NCI-H1105 treated with DMSO at 0.1 percent for 48 hours (cell line): ENCODE measurements around the gene OR4F6.

ENCODE experiments used
- DNase-seq: peaks from one replicate; lab custom pipeline; 2025; lab: John Stamatoyannopoulos, UW

Gene OR4F6

DNA sequence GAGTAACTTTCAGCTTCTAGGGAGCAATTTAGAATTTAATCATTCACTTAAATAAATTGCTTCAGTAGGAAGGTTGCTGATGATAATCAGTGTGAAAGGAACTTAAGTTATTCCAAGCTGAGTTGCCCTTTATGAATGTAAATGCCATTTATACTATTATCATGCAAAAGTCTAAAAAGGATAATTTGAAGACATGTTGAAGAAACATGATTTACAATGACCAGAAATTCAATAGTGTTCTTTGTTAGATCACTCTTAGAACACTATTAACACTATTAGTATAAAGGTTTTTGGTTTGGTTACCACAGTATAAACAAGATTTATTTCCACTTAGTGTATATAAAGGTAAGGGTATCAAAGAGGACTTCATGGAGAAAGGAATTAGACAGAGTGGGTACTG is 1.6 kb downstream of the OR4F6 start:
- no peak for DNase-seq

DNA sequence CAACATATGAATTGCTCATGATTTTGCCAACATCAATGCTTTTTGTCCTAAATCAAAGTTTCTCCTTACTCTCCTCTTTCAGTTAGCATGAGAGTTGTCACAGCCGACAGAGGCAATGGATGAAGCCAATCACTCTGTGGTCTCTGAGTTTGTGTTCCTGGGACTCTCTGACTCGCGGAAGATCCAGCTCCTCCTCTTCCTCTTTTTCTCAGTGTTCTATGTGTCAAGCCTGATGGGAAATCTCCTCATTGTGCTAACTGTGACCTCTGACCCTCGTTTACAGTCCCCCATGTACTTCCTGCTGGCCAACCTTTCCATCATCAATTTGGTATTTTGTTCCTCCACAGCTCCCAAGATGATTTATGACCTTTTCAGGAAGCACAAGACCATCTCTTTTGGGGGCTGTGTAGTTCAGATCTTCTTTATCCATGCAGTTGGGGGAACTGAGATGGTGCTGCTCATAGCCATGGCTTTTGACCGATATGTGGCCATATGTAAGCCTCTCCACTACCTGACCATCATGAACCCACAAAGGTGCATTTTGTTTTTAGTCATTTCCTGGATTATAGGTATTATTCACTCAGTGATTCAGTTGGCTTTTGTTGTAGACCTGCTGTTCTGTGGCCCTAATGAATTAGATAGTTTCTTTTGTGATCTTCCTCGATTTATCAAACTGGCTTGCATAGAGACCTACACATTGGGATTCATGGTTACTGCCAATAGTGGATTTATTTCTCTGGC is 2.5 kb downstream of the OR4F6 start:
- no peak for DNase-seq

DNA sequence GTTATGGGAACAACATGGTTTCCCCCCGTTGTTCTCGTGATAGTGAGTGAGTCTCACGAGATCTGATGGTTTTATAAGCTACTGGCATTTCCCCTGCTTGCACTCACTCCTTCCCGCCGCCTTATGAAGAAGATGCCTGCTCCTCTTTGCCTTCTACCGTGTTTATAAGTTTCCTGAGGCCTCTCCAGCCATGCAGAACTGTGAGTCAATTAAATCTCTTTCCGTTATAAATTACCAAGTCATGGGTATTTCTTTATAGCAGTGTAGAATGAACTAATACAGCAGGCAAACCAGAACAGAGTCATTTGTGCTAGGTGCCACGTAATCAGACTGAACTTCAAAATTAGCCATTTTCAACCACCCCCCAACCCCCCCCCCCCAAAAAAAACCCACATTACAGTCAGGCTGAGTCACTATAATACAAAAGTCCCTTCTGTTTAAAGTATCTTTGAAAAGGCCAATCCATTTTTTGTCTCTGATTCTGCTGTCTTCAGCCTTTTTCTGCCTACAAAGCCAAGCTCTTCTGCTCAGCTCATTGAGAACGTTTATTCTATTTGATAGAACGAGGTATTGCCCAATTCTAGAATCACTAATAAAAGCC is 4.1 kb downstream of the OR4F6 start:
- DNase-seq = no peak

DNA sequence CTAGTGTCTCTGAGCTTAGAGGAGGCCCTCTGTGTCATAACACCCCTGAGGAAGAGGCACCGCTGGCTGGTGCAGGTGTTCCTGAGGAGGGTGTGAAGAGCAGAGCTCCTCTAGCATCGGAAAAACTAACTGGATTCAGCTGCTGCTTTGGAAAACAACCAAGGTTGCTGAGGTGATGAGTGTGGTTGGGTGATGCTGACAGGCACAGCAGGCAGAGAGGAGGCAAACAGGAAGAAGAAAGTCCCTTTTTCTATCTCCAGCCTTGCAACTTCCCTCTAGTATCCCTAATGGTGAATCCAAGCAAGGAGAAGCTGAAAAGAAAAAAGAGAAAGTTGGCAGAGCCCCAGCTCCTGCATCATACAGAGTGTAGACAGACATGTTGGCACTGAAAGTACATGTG is 4.9 kb downstream of the OR4F6 start:
- no peak for DNase-seq

DNA sequence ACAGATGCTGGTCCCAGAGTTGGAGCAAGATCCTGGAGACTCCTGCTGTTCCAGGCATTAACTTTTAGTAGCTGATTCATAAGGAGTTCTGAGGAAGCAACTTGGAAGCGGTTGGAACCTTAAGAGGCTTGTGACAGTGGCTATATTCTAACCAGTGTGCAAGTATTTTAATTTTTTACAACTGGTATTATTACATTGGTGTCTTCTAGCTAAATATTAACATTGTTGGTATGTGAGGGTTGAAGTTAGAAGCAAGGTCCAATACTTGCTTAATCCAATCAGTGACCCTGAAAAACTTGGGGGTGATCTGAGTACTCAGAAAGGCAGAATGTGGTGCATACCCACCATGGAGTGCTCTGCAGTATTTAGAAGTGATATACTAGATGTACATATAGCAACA is 7.1 kb downstream of the OR4F6 start:
- no peak for DNase-seq

DNA sequence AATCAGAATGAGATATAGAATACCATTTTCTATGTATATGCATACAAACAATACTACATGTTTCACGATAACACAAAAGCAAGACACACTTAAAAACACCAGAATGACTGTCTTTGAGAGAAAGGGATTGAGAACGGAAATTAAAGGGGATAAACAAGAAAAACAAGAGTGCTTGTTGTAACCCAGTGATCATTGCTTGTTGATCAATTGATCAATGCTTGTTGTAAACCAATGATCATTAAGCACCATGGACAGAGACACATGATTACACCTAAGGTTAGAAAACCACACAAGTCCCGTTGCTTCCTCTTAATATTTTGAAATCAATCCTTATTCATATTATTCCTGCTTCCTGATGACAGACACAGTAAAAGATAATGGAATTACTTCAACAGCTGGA is 7.6 kb downstream of the OR4F6 start:
- DNase-seq = no peak

DNA sequence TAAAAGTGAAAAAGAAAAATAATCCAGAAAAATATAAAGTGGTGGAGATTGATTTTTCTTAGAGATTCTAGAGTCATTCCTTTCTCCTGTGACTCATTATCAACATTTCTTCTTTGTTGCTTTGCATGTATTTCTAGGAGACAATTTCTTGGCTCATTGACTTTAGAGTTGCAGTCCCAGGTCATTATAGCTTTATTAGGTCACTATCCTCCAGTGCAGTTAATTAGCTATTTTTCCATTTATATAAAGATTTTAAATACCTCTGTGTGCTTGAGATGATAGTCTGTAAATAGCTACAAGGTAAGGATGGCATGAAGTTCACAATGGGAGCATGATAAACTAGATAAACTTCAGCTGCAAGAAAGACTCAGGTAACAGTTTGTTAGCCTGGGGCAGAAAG is 8.6 kb downstream of the OR4F6 start, which contains the start of gene OR4F15:
Gene OR4F15, plus strand, starts transcription at position 301 of the 400 bp plus-strand sequence. CDS start 5,985 bp downstream, outside the sequence.
- DNase-seq = no peak

DNA sequence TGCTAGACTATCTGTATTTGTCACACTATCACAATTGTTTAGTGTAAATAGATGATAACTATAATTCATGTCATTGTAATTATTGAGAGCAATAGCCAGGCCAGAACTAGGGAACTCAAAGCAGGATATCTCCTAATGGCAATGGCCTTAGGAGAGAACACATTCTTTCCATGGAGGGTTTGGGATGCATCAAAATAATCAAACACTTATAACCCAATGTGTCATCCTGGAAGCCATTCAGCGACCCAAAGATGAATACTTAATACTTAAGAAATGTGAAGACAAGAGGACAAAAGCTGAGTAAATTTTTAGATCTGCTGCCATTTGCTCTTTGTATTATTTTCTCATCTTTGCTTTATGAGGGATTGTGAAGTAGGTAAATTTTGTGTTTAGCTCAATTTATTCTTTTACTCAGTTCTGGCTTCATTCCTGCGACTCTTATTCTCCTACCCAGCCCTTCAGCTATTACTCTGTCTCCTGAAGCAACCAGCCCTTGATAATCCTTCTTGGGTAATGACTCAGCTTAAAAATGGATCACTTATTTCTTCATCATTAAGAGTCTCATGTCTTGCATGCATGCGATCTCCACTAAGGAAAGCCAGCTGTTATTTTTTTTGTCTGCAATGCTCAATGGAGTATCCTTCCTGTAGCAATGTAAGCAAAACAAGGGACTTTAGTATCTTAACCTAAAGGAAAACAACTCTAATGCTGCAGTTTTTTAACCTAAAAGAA is 10.7 kb downstream of the OR4F6 start:
- DNase-seq = no peak

DNA sequence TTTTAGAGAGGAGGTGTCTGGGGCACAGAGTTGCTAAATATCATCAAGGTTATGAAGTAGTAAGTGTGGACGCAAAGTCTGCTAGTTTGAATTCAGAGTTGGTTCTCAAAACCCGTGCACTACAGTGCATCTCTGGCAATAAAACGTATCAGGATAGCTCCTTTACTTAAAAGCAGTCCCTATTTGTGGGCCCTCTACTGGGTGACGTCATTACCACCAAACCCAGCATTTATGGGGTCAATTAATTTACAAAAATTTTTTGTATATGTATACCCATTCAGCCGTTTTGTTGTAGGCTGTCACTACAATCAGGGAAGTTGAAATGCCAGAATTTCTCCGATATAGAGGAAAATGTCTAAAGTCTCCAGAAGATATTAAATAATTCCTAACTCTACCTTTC is 17.5 kb downstream of the OR4F6 start:
- no peak for DNase-seq

DNA sequence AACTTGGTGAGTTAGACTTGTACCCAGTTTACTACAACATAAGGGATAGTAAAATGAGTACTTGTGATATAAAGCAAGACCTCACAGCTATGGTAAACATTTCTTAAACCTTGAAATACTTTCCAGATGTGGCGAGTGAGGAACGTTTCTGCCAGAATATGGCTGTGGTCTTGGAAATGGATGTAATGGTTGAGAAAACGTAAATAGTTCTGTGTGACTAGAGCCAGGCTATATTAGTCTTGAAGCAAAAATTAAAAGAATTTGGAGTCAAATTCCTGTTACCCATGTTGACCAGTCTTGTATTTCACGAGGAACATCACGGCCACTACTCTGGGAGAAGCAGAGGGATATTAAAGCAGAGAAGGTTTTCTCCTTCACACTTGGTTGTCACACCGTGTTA is 23.9 kb downstream of the OR4F6 start:
- DNase-seq = no peak

DNA sequence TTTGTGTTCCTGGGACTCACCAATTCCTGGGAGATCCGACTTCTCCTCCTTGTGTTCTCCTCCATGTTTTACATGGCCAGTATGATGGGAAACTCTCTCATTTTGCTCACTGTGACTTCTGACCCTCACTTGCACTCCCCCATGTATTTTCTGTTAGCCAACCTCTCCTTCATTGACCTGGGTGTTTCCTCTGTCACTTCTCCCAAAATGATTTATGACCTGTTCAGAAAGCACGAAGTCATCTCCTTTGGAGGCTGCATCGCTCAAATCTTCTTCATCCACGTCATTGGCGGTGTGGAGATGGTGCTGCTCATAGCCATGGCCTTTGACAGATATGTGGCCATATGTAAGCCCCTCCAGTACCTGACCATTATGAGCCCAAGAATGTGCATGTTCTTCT is 25.5 kb downstream of the OR4F6 start:
- no peak for DNase-seq

DNA sequence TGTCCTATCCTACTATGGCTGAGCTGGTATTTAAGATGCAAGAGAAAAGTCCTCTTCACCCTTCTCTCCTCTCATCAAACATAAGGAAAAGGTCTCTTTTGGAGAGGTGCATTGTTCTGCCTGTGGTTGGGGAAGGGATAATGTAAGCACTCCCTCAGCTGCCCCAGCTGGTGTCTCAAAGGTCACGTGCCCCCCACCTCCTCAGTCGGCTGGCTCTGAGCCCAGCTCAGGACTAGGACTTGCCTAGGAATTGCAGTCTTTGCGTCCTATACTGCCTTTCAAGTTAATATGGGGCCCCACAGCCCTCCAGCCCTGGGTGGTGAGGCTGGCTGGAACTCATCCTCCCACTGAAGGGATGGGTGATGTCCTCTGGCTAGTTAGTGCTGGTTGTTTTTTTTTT is 38.3 kb downstream of the OR4F6 start:
- DNase-seq = no peak

DNA sequence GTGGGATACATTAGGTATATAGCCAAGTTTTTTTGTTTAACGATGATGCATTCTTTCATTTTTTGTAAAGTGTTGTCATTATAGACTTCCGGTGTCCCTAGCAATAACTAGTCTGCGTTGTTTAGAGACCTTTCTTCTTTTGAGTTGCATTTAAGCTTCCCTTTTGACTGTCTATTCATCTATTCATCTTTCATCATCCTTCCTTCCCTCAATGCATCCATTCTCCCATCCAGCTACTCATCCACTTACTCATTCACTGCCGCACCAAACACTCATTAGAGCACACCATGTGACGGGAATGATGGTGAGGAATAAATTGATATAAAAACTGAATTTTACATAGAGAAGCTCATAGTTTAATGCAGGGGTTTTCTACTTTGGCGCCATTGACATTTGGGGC is 41.6 kb downstream of the OR4F6 start:
- no peak for DNase-seq

DNA sequence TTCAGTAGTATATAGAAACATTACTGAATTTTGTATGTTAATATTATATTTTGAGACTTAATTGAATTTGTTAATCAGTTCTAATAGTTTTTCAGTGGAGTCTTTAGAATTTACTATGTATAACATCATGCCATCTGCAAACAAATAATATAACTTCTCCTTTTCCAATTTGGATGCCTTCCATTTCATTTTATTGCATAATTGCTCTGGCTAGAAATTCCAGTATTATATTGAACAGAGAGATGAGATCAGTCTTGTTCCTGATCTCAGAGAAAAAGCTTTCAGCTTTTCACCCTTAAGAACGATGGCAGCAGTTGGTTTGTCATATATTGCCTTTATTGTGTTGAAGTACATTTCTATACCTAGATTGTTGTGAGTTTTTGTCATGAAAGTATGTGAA is 49.0 kb downstream of the OR4F6 start:
- peak; percentile 13 for DNase-seq
